ENCODE results near the gene CYP21A2. TPM values are rescaled to one million over a fixed set of nuclear protein-coding genes. Genes with fewer than 3 reads are reported as not detected.
"Not testable (repeated sequence)": the region's sequence is repeated elsewhere in the genome, so short reads cannot be mapped to it uniquely, and the experiment has no call there.

The CYP21A2 gene
- total RNA-seq (2021) (0.33 TPM in 1 of 2 replicates, not detected in the other), Bru-seq, nascent RNA (not detected), BruChase-seq, experiment 1, labeled RNA remaining after a 2-hour chase (percentile 12 among the genes with signal in this experiment), BruChase-seq, experiment 2, labeled RNA remaining after a 6-hour chase (percentile 13 among the genes with signal in this experiment)
- long read RNA-seq, result 0 reads

GRCh38 chr6:32037598-32038524, at the start of gene CYP21A2:
TSS of gene CYP21A2 (plus strand) at chr6:32038415. CDS start at chr6:32038423, 8 bp downstream.
- H3K9me2 ChIP-seq (ENCODE audit: insufficient read depth); BruUV-seq (replicated peaks); intact Hi-C loops (cut with micrococcal nuclease; ENCODE audit: unreplicated experiment); H3K79me2 ChIP-seq (ENCODE audit: low read depth); H3K4me3 ChIP-seq; H3K9me3 ChIP-seq (ENCODE audit: insufficient read depth, low read depth); H3F3A ChIP-seq (ENCODE audit: insufficient read depth, low read depth); H4K20me1 ChIP-seq (ENCODE audit: insufficient read depth); POLR2A ChIA-PET (ENCODE audit: unreplicated experiment); H3K4me1 ChIP-seq (replicated peaks; ENCODE audit: insufficient read depth); H3K27ac ChIP-seq; H3K36me3 ChIP-seq (ENCODE audit: low read depth); CTCF ChIA-PET; H3K27me3 ChIP-seq (ENCODE audit: insufficient read depth, low read depth); H3K4me2 ChIP-seq; H2AFZ ChIP-seq: not testable (repeated sequence)
- peak in 1 of 2 experiments; percentile 15 for DNase-seq

GRCh38 chr6:31989363-31989762, 48.9 kb upstream of the CYP21A2 start:
- H3K9me2 ChIP-seq (ENCODE audit: insufficient read depth); H3K4me1 ChIP-seq (replicated peaks; ENCODE audit: insufficient read depth); H3K27me3 ChIP-seq (ENCODE audit: insufficient read depth, low read depth); DNase-seq; H4K20me1 ChIP-seq (ENCODE audit: insufficient read depth); H3K36me3 ChIP-seq (ENCODE audit: low read depth); H3K4me3 ChIP-seq; POLR2A ChIA-PET (ENCODE audit: unreplicated experiment); H2AFZ ChIP-seq; H3K9me3 ChIP-seq (ENCODE audit: insufficient read depth, low read depth); H3K79me2 ChIP-seq (ENCODE audit: low read depth); H3K4me2 ChIP-seq; H3K27ac ChIP-seq; H3F3A ChIP-seq (ENCODE audit: insufficient read depth, low read depth); intact Hi-C loops (cut with micrococcal nuclease; ENCODE audit: unreplicated experiment); CTCF ChIA-PET; BruUV-seq (replicated peaks): not testable (repeated sequence)

GRCh38 chr6:31994421-31994820, 43.8 kb upstream of the CYP21A2 start:
- CTCF ChIA-PET; H2AFZ ChIP-seq; H3K4me3 ChIP-seq; DNase-seq; H3K36me3 ChIP-seq (ENCODE audit: low read depth); BruUV-seq (replicated peaks); H3K4me2 ChIP-seq; H3K79me2 ChIP-seq (ENCODE audit: low read depth); intact Hi-C loops (cut with micrococcal nuclease; ENCODE audit: unreplicated experiment); H3K27ac ChIP-seq; H4K20me1 ChIP-seq (ENCODE audit: insufficient read depth); H3F3A ChIP-seq (ENCODE audit: insufficient read depth, low read depth); H3K9me3 ChIP-seq (ENCODE audit: insufficient read depth, low read depth); H3K4me1 ChIP-seq (replicated peaks; ENCODE audit: insufficient read depth); POLR2A ChIA-PET (ENCODE audit: unreplicated experiment); H3K27me3 ChIP-seq (ENCODE audit: insufficient read depth, low read depth); H3K9me2 ChIP-seq (ENCODE audit: insufficient read depth): not testable (repeated sequence)

- H3K79me2 ChIP-seq (ENCODE audit: low read depth); H3F3A ChIP-seq (ENCODE audit: insufficient read depth, low read depth); intact Hi-C loops (cut with micrococcal nuclease; ENCODE audit: unreplicated experiment); H4K20me1 ChIP-seq (ENCODE audit: insufficient read depth); H3K27ac ChIP-seq; H3K4me3 ChIP-seq; H3K36me3 ChIP-seq (ENCODE audit: low read depth); H3K4me1 ChIP-seq (replicated peaks; ENCODE audit: insufficient read depth); H3K4me2 ChIP-seq; BruUV-seq (replicated peaks); H3K9me3 ChIP-seq (ENCODE audit: insufficient read depth, low read depth); H3K9me2 ChIP-seq (ENCODE audit: insufficient read depth); POLR2A ChIA-PET (ENCODE audit: unreplicated experiment); CTCF ChIA-PET; DNase-seq; H3K27me3 ChIP-seq (ENCODE audit: insufficient read depth, low read depth); H2AFZ ChIP-seq: not testable (repeated sequence)
These were observed 41.8 kb upstream of the CYP21A2 start for GRCh38 chr6:31996385-31996784.

- H3K79me2 ChIP-seq (ENCODE audit: low read depth); DNase-seq; H3F3A ChIP-seq (ENCODE audit: insufficient read depth, low read depth); H3K4me2 ChIP-seq; H3K4me3 ChIP-seq; H3K4me1 ChIP-seq (replicated peaks; ENCODE audit: insufficient read depth); CTCF ChIA-PET; H3K27ac ChIP-seq; H4K20me1 ChIP-seq (ENCODE audit: insufficient read depth); H3K27me3 ChIP-seq (ENCODE audit: insufficient read depth, low read depth); BruUV-seq (replicated peaks); H3K9me2 ChIP-seq (ENCODE audit: insufficient read depth); H3K9me3 ChIP-seq (ENCODE audit: insufficient read depth, low read depth); H2AFZ ChIP-seq; H3K36me3 ChIP-seq (ENCODE audit: low read depth); POLR2A ChIA-PET (ENCODE audit: unreplicated experiment); intact Hi-C loops (cut with micrococcal nuclease; ENCODE audit: unreplicated experiment): not testable (repeated sequence)
These were observed 35.5 kb upstream of the CYP21A2 start for GRCh38 chr6:32002546-32003268.

- H3K27ac ChIP-seq; H3K27me3 ChIP-seq (ENCODE audit: insufficient read depth, low read depth); H3F3A ChIP-seq (ENCODE audit: insufficient read depth, low read depth); H3K79me2 ChIP-seq (ENCODE audit: low read depth); H3K4me1 ChIP-seq (replicated peaks; ENCODE audit: insufficient read depth); H3K36me3 ChIP-seq (ENCODE audit: low read depth); H3K9me3 ChIP-seq (ENCODE audit: insufficient read depth, low read depth); POLR2A ChIA-PET (ENCODE audit: unreplicated experiment); BruUV-seq (replicated peaks); DNase-seq; H3K4me2 ChIP-seq; H3K4me3 ChIP-seq; H3K9me2 ChIP-seq (ENCODE audit: insufficient read depth); intact Hi-C loops (cut with micrococcal nuclease; ENCODE audit: unreplicated experiment); CTCF ChIA-PET; H4K20me1 ChIP-seq (ENCODE audit: insufficient read depth); H2AFZ ChIP-seq: not testable (repeated sequence)
These were observed 34.9 kb upstream of the CYP21A2 start for GRCh38 chr6:32003301-32003700.

- H3K9me2 ChIP-seq (ENCODE audit: insufficient read depth); H3K79me2 ChIP-seq (ENCODE audit: low read depth); CTCF ChIA-PET; H3K27ac ChIP-seq; H3K4me1 ChIP-seq (replicated peaks; ENCODE audit: insufficient read depth); H3K27me3 ChIP-seq (ENCODE audit: insufficient read depth, low read depth); H3K4me2 ChIP-seq; BruUV-seq (replicated peaks); DNase-seq; POLR2A ChIA-PET (ENCODE audit: unreplicated experiment); H3F3A ChIP-seq (ENCODE audit: insufficient read depth, low read depth); intact Hi-C loops (cut with micrococcal nuclease; ENCODE audit: unreplicated experiment); H3K36me3 ChIP-seq (ENCODE audit: low read depth); H3K4me3 ChIP-seq; H4K20me1 ChIP-seq (ENCODE audit: insufficient read depth); H2AFZ ChIP-seq; H3K9me3 ChIP-seq (ENCODE audit: insufficient read depth, low read depth): not testable (repeated sequence)
These were observed 33.8 kb upstream of the CYP21A2 start for GRCh38 chr6:32004393-32004792.

Measured in PC-9 (cell line).